Measurements from ENCODE around the gene ZDHHC12. TPM values are rescaled to one million over a fixed set of nuclear protein-coding genes. Genes with fewer than 3 reads are reported as not detected.

Gene ZDHHC12
- total RNA-seq, 1 experiment from 2014 or later = 39.7 TPM

- peak overlapping the region; percentile 97 for H3K27ac Mint-ChIP-seq
- ATAC-seq = peak; percentile 79
- peaks cover 25% of the 10 kb centered on the region for H3K36me3 Mint-ChIP-seq
- no peaks in the 10 kb centered on the region; the same call in 1 of the 2 replicates for H3K27me3 Mint-ChIP-seq (ENCODE audit: low read depth)
- POLR2A ChIA-PET = interaction anchor here (0.5 to 1.7 kb wide), 10 partner anchors 14 to 620 kb away, joined by 3 to 7 read pairs (median 4); partner anchors contain the start of genes PKN3 and ZDHHC12
- peak; percentile 91 for DNase-seq (ENCODE audit: low spot score)
- CTCF ChIA-PET = interaction anchor here (0.7 to 3.4 kb wide), 7 partner anchors 9 to 283 kb away, joined by 3 to 19 read pairs (median 6); partner anchors contain the start of genes CERCAM, ENDOG and PKN3
- H3K9me3 Mint-ChIP-seq = peaks cover 8% of the 10 kb centered on the region
- peaks cover 44% of the 10 kb centered on the region for H3K4me1 Mint-ChIP-seq
- peak overlapping the region; percentile 96 for H3K4me3 Mint-ChIP-seq
- TF ChIP-seq GTF2I (CRISPR knock-in tag; conservative IDR thresholded peaks at IDR 0.05) (no peak), NFE2L1 (CRISPR knock-in tag; IDR thresholded peaks at IDR 0.05) (peak; percentile 42; the same call in 1 of the 2 replicates), SP1 (CRISPR knock-in tag; conservative IDR thresholded peaks at IDR 0.05) (no peak), EMX1 (CRISPR knock-in tag; IDR thresholded peaks at IDR 0.05) (0 out of 2 replicates have a peak, but pooled peaks have one; percentile 39), ZNF232 (CRISPR knock-in tag; IDR thresholded peaks at IDR 0.05) (no peak), JUN (CRISPR knock-in tag; IDR thresholded peaks at IDR 0.05) (peak; percentile 40; the same call in 1 of the 2 replicates), USF1 (CRISPR knock-in tag; IDR thresholded peaks at IDR 0.05) (peak; percentile 29; the same call in 1 of the 2 replicates), FOXP4 (CRISPR knock-in tag; IDR thresholded peaks at IDR 0.05) (peak; percentile 61; the same call in 1 of the 2 replicates), USF2 (CRISPR knock-in tag; IDR thresholded peaks at IDR 0.05) (peak; percentile 18; the same call in 1 of the 2 replicates), ATF1 (CRISPR knock-in tag; IDR thresholded peaks at IDR 0.05) (0 out of 2 replicates have a peak, but pooled peaks have one; percentile 21), TP53 (CRISPR knock-in tag; IDR thresholded peaks at IDR 0.05) (0 out of 2 replicates have a peak, but pooled peaks have one; percentile 39), MYBL2 (CRISPR knock-in tag; IDR thresholded peaks at IDR 0.05) (no peak; the same call in 1 of the 2 replicates), PRRX2 (CRISPR knock-in tag; IDR thresholded peaks at IDR 0.05) (no peak), ARID4B (CRISPR knock-in tag; IDR thresholded peaks at IDR 0.05; ENCODE audit: borderline replicate concordance) (peak; percentile 41; the same call in 1 of the 2 replicates), MXD4 (CRISPR knock-in tag; IDR thresholded peaks at IDR 0.05; ENCODE audit: borderline replicate concordance) (no peak), ZNF423 (CRISPR knock-in tag; IDR thresholded peaks at IDR 0.05) (peak; percentile 94), IRF1 (CRISPR knock-in tag; IDR thresholded peaks at IDR 0.05) (0 out of 2 replicates have a peak, but pooled peaks have one; percentile 38), FOXK1 (CRISPR knock-in tag; IDR thresholded peaks at IDR 0.05) (peak; percentile 71), ZBTB21 (CRISPR knock-in tag; IDR thresholded peaks at IDR 0.05; ENCODE audit: borderline replicate concordance) (no peak)
- TF ChIP-seq, protein P1, sequence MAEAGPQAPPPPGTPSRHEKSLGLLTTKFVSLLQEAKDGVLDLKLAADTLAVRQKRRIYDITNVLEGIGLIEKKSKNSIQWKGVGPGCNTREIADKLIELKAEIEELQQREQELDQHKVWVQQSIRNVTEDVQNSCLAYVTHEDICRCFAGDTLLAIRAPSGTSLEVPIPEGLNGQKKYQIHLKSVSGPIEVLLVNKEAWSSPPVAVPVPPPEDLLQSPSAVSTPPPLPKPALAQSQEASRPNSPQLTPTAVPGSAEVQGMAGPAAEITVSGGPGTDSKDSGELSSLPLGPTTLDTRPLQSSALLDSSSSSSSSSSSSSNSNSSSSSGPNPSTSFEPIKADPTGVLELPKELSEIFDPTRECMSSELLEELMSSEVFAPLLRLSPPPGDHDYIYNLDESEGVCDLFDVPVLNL (CRISPR knock-in tag; IDR thresholded peaks at IDR 0.05; ENCODE audit: borderline replicate concordance, low read depth) = no peak
- TF ChIP-seq, protein P2, sequence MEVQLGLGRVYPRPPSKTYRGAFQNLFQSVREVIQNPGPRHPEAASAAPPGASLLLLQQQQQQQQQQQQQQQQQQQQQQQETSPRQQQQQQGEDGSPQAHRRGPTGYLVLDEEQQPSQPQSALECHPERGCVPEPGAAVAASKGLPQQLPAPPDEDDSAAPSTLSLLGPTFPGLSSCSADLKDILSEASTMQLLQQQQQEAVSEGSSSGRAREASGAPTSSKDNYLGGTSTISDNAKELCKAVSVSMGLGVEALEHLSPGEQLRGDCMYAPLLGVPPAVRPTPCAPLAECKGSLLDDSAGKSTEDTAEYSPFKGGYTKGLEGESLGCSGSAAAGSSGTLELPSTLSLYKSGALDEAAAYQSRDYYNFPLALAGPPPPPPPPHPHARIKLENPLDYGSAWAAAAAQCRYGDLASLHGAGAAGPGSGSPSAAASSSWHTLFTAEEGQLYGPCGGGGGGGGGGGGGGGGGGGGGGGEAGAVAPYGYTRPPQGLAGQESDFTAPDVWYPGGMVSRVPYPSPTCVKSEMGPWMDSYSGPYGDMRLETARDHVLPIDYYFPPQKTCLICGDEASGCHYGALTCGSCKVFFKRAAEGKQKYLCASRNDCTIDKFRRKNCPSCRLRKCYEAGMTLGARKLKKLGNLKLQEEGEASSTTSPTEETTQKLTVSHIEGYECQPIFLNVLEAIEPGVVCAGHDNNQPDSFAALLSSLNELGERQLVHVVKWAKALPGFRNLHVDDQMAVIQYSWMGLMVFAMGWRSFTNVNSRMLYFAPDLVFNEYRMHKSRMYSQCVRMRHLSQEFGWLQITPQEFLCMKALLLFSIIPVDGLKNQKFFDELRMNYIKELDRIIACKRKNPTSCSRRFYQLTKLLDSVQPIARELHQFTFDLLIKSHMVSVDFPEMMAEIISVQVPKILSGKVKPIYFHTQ (CRISPR knock-in tag; IDR thresholded peaks at IDR 0.05) = no peak
- TF ChIP-seq, protein P3, sequence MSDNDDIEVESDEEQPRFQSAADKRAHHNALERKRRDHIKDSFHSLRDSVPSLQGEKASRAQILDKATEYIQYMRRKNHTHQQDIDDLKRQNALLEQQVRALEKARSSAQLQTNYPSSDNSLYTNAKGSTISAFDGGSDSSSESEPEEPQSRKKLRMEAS (CRISPR knock-in tag; IDR thresholded peaks at IDR 0.05) = peak; percentile 62
- TF ChIP-seq, protein P4, sequence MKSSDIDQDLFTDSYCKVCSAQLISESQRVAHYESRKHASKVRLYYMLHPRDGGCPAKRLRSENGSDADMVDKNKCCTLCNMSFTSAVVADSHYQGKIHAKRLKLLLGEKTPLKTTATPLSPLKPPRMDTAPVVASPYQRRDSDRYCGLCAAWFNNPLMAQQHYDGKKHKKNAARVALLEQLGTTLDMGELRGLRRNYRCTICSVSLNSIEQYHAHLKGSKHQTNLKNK (CRISPR knock-in tag; IDR thresholded peaks at IDR 0.05) = no peak; the same call in 1 of the 2 replicates
These were observed 40.4 kb downstream of the ZDHHC12 start for GRCh38 chr9:128683340-128684064.
